Middle frontal gyrus (tissue), 1 donor: ENCODE data around the gene FGA.

Experiments
- DNase-seq: peaks from one replicate; pipeline ENCODE4 v3.0.0-alpha.2; 2015; ENCODE audit warnings: low spot score; ENCODE audit errors: extremely low spot score

FGA gene

DNA sequence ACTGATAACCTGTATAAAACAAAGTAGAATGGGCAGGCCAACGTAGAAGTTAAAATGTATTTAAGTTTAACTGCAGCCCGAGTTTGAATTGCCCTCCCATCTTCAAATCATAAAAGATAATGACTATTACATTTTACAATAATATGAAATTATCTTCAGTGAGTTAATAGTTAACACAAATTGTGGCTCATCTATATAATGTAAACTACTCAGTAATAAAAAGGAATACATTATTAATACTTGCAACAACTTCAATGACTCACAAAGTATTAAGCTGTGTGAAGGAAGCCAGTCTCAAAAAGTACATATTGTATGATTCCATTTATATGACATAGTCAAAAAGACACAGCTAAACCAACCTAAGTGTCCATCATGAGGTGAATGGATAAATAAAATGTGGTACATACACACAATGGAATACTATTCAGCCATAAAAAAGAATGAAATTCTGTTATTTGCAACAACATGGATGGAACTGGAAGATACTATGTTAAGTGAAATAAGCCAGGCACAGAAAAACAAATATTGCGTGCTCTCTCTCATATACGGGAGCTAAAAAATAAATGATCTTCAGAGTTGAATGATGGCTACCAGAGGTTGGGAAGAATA, 48.2 kb downstream of the FGA start:
- DNase-seq = no peak
